Globus pallidus (tissue), 1 donor: ENCODE data around the gene WDSUB1.

ENCODE experiments used
- DNase-seq: peaks from one replicate; pipeline ENCODE4 v3.0.0-alpha.2; 2015; ENCODE audit warnings: low spot score

The WDSUB1 gene

DNA sequence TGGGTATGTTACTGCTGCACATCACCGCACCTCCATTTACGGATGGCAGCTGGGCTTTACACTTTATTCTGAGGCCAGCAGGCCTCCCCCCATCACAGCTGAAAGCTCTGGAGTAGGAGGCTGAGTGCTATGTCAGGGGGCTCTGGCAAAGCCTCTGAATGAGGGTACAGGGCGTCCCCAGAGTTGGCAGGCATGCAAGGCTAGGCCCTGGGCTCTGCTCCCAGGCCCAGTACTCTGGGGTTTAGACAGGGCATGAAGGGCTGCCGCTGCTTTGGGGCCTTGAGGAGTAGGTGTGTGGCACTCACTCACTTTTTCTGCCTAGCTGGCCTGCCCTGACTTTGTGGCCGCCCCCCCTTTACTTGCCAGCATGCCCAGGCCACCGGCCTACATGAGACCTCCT lies 90.8 kb downstream of the WDSUB1 start:
- DNase-seq, result peak; percentile 64

DNA sequence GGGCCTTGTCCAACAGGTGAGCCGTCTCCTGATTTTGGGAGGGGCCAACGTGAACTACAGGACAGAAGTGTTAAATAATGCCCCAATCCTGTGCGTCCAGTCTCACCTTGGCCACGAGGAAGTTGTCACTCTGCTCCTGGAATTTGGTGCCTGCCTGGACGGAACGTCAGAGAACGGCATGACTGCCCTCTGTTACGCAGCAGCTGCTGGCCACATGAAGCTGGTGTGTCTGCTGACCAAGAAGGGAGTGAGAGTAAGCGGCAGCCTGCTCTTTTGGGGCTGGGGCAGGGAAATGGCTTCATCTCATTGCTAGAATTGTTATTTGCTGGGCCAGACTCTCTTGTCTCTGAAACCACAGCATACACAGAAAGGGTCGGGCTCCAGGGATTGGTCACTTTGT lies 92.3 kb downstream of the WDSUB1 start:
- DNase-seq, result peak; percentile 36

GRCh38 chr2:159193791-159194190 lies 92.7 kb downstream of the WDSUB1 start:
- DNase-seq, result no peak

DNA sequence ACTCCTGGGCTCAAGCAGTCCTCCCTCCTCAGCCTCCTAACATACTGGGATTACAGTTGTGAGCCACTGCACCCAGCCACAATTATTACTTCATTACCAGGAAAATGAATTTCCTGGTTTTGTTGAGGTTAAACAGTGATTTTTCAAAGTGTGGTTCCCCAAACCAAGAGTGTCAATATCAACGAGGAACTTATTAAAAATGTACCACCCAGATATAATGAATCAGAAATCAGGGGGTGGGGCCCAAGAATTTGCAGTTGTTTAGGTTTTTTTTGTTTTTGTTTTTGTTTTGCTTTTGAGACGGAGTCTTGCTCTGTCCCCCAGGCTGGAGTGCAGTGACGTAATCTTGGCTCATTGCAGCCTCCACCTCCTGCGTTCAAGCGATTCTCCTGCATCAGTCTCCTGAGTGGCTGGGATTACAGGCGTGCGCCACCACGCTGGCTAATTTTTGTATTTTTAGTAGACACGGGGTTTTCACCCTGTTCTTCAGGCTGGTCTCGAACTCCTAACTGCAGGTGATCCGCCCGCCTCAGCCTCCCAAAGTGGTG lies 94.1 kb downstream of the WDSUB1 start:
- no peak for DNase-seq

- no peak for DNase-seq
These were observed 98.1 kb downstream of the WDSUB1 start for GRCh38 chr2:159188449-159188848.

GRCh38 chr2:159187106-159187505 lies 99.4 kb downstream of the WDSUB1 start:
- no peak for DNase-seq

DNA sequence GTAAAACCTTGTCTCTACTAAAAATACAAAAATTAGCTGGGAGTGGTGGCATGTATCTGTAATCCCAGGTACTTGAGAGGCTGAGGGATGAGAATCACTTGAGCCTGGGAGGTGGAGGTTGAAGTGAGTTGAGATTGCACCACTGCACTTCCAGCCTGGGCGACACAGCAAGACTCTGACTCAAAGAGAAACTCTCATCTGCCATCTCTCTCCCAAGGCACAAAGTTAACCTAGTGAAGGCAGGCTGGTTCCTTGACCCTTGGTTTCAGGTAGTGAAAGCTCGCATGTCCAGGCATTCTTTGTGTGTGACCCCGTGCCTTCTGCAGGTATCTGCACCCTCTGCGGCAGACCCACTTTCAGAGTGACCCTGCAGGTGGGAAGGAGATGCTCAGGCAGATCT lies 100.0 kb downstream of the WDSUB1 start:
- DNase-seq, result no peak
